SK-N-SH (cell line): ENCODE results near the gene ME1. TPM values are rescaled to one million over a fixed set of nuclear protein-coding genes. Genes with fewer than 3 reads are reported as not detected.

ENCODE experiments used
- CTCF ChIA-PET: fragments of 300-600, 350-600 bp; formaldehyde crosslinking; extraction: SDS; loops from one replicate; lab custom pipeline; 2021; lab: Yijun Ruan, JAX
- POLR2A ChIA-PET: fragments of 350-600 bp; sonication (Branson Sonifier 250); formaldehyde crosslinking; extraction: SDS; loops from one replicate; lab custom pipeline; 2020; ENCODE audit warnings: antibody characterized with exemption, inconsistent platforms; lab: Yijun Ruan, JAX
- DNase-seq: peaks from one replicate; pipeline ENCODE4 v3.0.0; 2012
- H2AFZ ChIP-seq: fragments of 200-600 bp; sonication (generic); 2 replicates; pipeline ENCODE4 v1.8.1; 2016; ENCODE audit warnings: antibody characterized with exemption, mild to moderate bottlenecking, low read depth
- H3F3A ChIP-seq: fragments of 200-600 bp; sonication (generic); replicated peaks from 2 replicates; pipeline ENCODE3; 2016; ENCODE audit warnings: antibody characterized with exemption, mild to moderate bottlenecking; ENCODE audit not compliant: insufficient read depth
- H3K27ac ChIP-seq, 2 experiments: fragments of 200-500 bp in 1 of 2; fragments of 200-600 bp in 1 of 2; sonication (Bioruptor generic) in 1 of 2; sonication (generic), shearing (Covaris generic) in 1 of 2; 2 replicates each; pipeline versions ENCODE4 v1.5.1 to v1.6.1; 2014 to 2016; ENCODE audit warnings: low read depth in 2 of 2, inconsistent platforms in 1 of 2, low read length in 1 of 2, mild to moderate bottlenecking in 1 of 2, mixed read lengths in 1 of 2
- H3K27me3 ChIP-seq: fragments of 200-600 bp; sonication (generic), shearing (Covaris generic); 2 replicates; pipeline ENCODE4 v1.6.1; 2016; ENCODE audit warnings: mixed run types; ENCODE audit not compliant: insufficient read depth
- H3K36me3 ChIP-seq, 2 experiments: fragments of 200-500 bp in 1 of 2; fragments of 200-600 bp in 1 of 2; sonication (Bioruptor generic) in 1 of 2; sonication (generic) in 1 of 2; replicated peaks in 1 of 2; 2 replicates each; pipeline versions ENCODE3 to v1.5.1; 2014 to 2016; ENCODE audit warnings: low read length in 1 of 2, mild to moderate bottlenecking in 1 of 2; ENCODE audit not compliant: insufficient read depth in 2 of 2, control insufficient read depth in 1 of 2
- H3K4me1 ChIP-seq, 2 experiments: fragments of 200-500 bp in 1 of 2; fragments of 200-600 bp in 1 of 2; sonication (Bioruptor generic) in 1 of 2; sonication (generic), shearing (Covaris generic) in 1 of 2; 2 replicates each; pipeline versions ENCODE4 v1.5.1 to v1.6.1; 2014 to 2016; ENCODE audit warnings: low read depth in 1 of 2, low read length in 1 of 2, mixed run types in 1 of 2; ENCODE audit not compliant: insufficient read depth in 2 of 2, control insufficient read depth in 1 of 2
- H3K4me2 ChIP-seq: fragments of 200-600 bp; sonication (generic), shearing (Covaris generic); 2 replicates; pipeline ENCODE4 v1.6.1; 2017; ENCODE audit warnings: mixed run types
- H3K4me3 ChIP-seq, 2 experiments: fragments of 200-500 bp in 1 of 2; fragments of 200-600 bp in 1 of 2; sonication (Bioruptor generic) in 1 of 2; sonication (generic), shearing (Covaris generic) in 1 of 2; 2 replicates each; pipeline versions ENCODE4 v1.5.1 to v1.8.1; 2014 to 2016; ENCODE audit warnings: low read depth in 2 of 2, inconsistent platforms in 1 of 2, low read length in 1 of 2, mild to moderate bottlenecking in 1 of 2, mixed read lengths in 1 of 2, moderate library complexity in 1 of 2
- H3K79me2 ChIP-seq: fragments of 200-600 bp; sonication (generic); 2 replicates; pipeline ENCODE4 v1.8.1; 2017; ENCODE audit warnings: mild to moderate bottlenecking; ENCODE audit not compliant: insufficient read depth
- H3K9ac ChIP-seq: fragments of 200-600 bp; sonication (generic); 2 replicates; pipeline ENCODE4 v1.6.1; 2017; ENCODE audit warnings: mixed run types
- H3K9me2 ChIP-seq: fragments of 200-600 bp; sonication (generic); 2 replicates; pipeline ENCODE4 v1.6.1; 2017; ENCODE audit warnings: mixed run types
- H3K9me3 ChIP-seq: fragments of 200-600 bp; sonication (generic); 2 replicates; pipeline ENCODE4 v1.6.1; 2017; ENCODE audit warnings: mixed run types, mild to moderate bottlenecking, moderate library complexity
- H4K20me1 ChIP-seq: fragments of 200-600 bp; sonication (generic); 2 replicates; pipeline ENCODE4 v1.6.1; 2017; ENCODE audit warnings: mild to moderate bottlenecking, mixed run types; ENCODE audit not compliant: insufficient read depth
- CHD2 ChIP-seq: fragments of 150-350 bp; IDR thresholded peaks from 2 replicates; pipeline ENCODE4 v1.6.1; 2018; ENCODE audit warnings: low read length; ENCODE audit not compliant: partially characterized antibody
- EP300 ChIP-seq, 2 experiments: IDR thresholded peaks; 2 replicates each; pipeline versions ENCODE4 v1.4.0 to v1.6.1; 2012; ENCODE audit warnings: borderline replicate concordance in 1 of 2, low read depth in 1 of 2, low read length in 1 of 2
- EZH2phosphoT487 ChIP-seq: fragments of 200-600 bp; sonication (generic); IDR thresholded peaks from 2 replicates; pipeline ENCODE4 v1.6.1; 2017; ENCODE audit warnings: low read depth, mixed run types, mild to moderate bottlenecking, antibody characterized with exemption, moderate library complexity, borderline replicate concordance
- FOSL2 ChIP-seq: IDR thresholded peaks from 2 replicates; pipeline ENCODE4 v1.4.0; 2012; ENCODE audit warnings: low read depth, mild to moderate bottlenecking, moderate library complexity, borderline replicate concordance
- FOXM1 ChIP-seq: IDR thresholded peaks from 2 replicates; pipeline ENCODE4 v1.4.0; 2012; ENCODE audit warnings: low read depth, mild to moderate bottlenecking
- GABPA ChIP-seq: IDR thresholded peaks from 2 replicates; pipeline ENCODE4 v1.4.0; 2012; ENCODE audit warnings: low read depth, mild to moderate bottlenecking
- GATA2 ChIP-seq: sonication (generic); formaldehyde crosslinking; IDR thresholded peaks from 2 replicates; pipeline ENCODE4 v1.5.0; 2020; ENCODE audit warnings: mild to moderate bottlenecking, missing genetic modification reagents
- IRF3 ChIP-seq: fragments of 150-350 bp; IDR thresholded peaks from 2 replicates; pipeline ENCODE4 v1.6.1; 2016; ENCODE audit warnings: mild to moderate bottlenecking, low read depth, low read length
- JUND ChIP-seq: IDR thresholded peaks from 2 replicates; pipeline ENCODE4 v1.4.0; 2012
- MAX ChIP-seq: IDR thresholded peaks from 2 replicates; pipeline ENCODE4 v1.4.0; 2012; ENCODE audit warnings: low read depth
- MXI1 ChIP-seq: IDR thresholded peaks from 2 replicates; pipeline ENCODE4 v1.6.1; 2012; ENCODE audit warnings: mild to moderate bottlenecking, low read depth, low read length, improper control_type of control experiment
- NFIC ChIP-seq: IDR thresholded peaks from 2 replicates; pipeline ENCODE4 v1.4.0; 2012; ENCODE audit warnings: borderline replicate concordance
- RCOR1 ChIP-seq: fragments of 150-350 bp; IDR thresholded peaks from 2 replicates; pipeline ENCODE4 v1.6.1; 2017; ENCODE audit warnings: antibody characterized with exemption, low read length
- REST ChIP-seq: IDR thresholded peaks from 2 replicates; pipeline ENCODE4 v1.6.1; 2012; ENCODE audit warnings: mild to moderate bottlenecking, low read depth, low read length, moderate library complexity
- RFX5 ChIP-seq: IDR thresholded peaks from 2 replicates; pipeline ENCODE4 v1.6.1; 2012; ENCODE audit warnings: mild to moderate bottlenecking, improper control_type of control experiment, low read length
- SIN3A ChIP-seq: IDR thresholded peaks from 2 replicates; pipeline ENCODE4 v1.6.1; 2012; ENCODE audit warnings: low read depth, mild to moderate bottlenecking, low read length, moderate library complexity, borderline replicate concordance
- SMC3 ChIP-seq: IDR thresholded peaks from 2 replicates; pipeline ENCODE4 v1.6.1; 2012; ENCODE audit warnings: low read depth, low read length, improper control_type of control experiment
- TAF1 ChIP-seq: IDR thresholded peaks from 2 replicates; pipeline ENCODE4 v1.6.1; 2012; ENCODE audit warnings: low read depth, mild to moderate bottlenecking, low read length, moderate library complexity, borderline replicate concordance
- TCF12 ChIP-seq: IDR thresholded peaks from 2 replicates; pipeline ENCODE4 v1.4.0; 2012
- TEAD4 ChIP-seq: IDR thresholded peaks from 2 replicates; pipeline ENCODE4 v1.4.0; 2012; ENCODE audit warnings: mild to moderate bottlenecking, borderline replicate concordance; ENCODE audit not compliant: insufficient read depth
- USF1 ChIP-seq: IDR thresholded peaks from 2 replicates; pipeline ENCODE4 v1.4.0; 2012; ENCODE audit warnings: low read depth, borderline replicate concordance
- WGBS: methylation state at CpG from one replicate; pipeline ENCODE4 v1.1.6; 2017; ENCODE audit warnings: low lambda C conversion rate; 5-methylcytosine and 5-hydroxymethylcytosine counted together
- polyA plus RNA-seq, 3 experiments: library from polyadenylated mRNA; depleted of rRNA; stranded (reverse); fragments of >200 nt; gene quantifications; 2 replicates each; pipeline ENCODE4 v1.2.3, GENCODE V29; 2012

The ME1 gene
- polyA plus RNA-seq, 1 of the 3 experiments (the other 2 are of a cell fraction), result 4.9 TPM

GRCh38 chr6:83182114-83182513 lies 248.7 kb downstream of the ME1 start:
- no peak overlapping the region for H3K9ac ChIP-seq
- H3K36me3 ChIP-seq, result peaks cover 83% of the 10 kb centered on the region in 2 experiments
- CTCF ChIA-PET, result no interaction called here

GRCh38 chr6:83180426-83180950 lies 250.4 kb downstream of the ME1 start:
- Histone ChIP-seq H4K20me1 (peaks cover 6% of the 10 kb centered on the region; the same call in 1 of the 2 replicates), H3K36me3 (peaks cover 81 to 83% of the 10 kb centered on the region in 2 experiments), H3F3A (peaks cover 33% of the 10 kb centered on the region), H3K9me2 (no peaks in the 10 kb centered on the region), H3K4me3 (no peak overlapping the region), H3K9me3 (no peaks in the 10 kb centered on the region), H3K4me2 (no peak overlapping the region), H3K9ac (no peak overlapping the region), H3K27ac (no peak overlapping the region), H3K4me1 (peaks cover 2 to 21% of the 10 kb centered on the region in 2 experiments; a peak in 3 of 4 replicates), H3K79me2 (peaks cover 30% of the 10 kb centered on the region), H3K27me3 (no peaks in the 10 kb centered on the region), H2AFZ (no peak overlapping the region)
- POLR2A ChIA-PET, result no interaction called here
- no peak for DNase-seq
- CTCF ChIA-PET, result interaction anchor here (0.7 to 2.9 kb wide), 4 partner anchors 13 to 113 kb away, joined by 3 to 14 read pairs (median 3); partner anchors contain the start of gene DOP1A
- TF ChIP-seq TCF12, result no peak
- no peak for TF ChIP-seq USF1
- no peak for TF ChIP-seq FOXM1
- TF ChIP-seq FOSL2, result no peak
- TF ChIP-seq SMC3, result no peak
- TF ChIP-seq TAF1, result no peak
- no peak for TF ChIP-seq GABPA
- TF ChIP-seq EZH2phosphoT487, result no peak
- TF ChIP-seq MAX, result no peak
- no peak for TF ChIP-seq CHD2
- no peak for TF ChIP-seq TEAD4
- TF ChIP-seq EP300 (IDR thresholded peaks at IDR 0.05; ENCODE audit: borderline replicate concordance in 1 of 2, low read depth in 1 of 2, low read length in 1 of 2), result no peak
- TF ChIP-seq RCOR1, result no peak
- TF ChIP-seq REST, result no peak

More at GRCh38 chr6:83182114-83182513, 248.7 kb downstream of the ME1 start:
- H4K20me1 ChIP-seq, result peaks cover 6% of the 10 kb centered on the region; the same call in 1 of the 2 replicates
- H3K4me1 ChIP-seq, result peaks cover 0 to 21% of the 10 kb centered on the region in 2 experiments; a peak in 2 of 4 replicates
- no peaks in the 10 kb centered on the region for H3K9me2 ChIP-seq
- H3F3A ChIP-seq, result peaks cover 33% of the 10 kb centered on the region
- POLR2A ChIA-PET, result no interaction called here
- no peaks in the 10 kb centered on the region for H3K27me3 ChIP-seq
- no peak overlapping the region for H3K4me2 ChIP-seq
- peaks cover 45% of the 10 kb centered on the region for H3K79me2 ChIP-seq
- no peak overlapping the region for H3K4me3 ChIP-seq
- WGBS, result 81% methylated on average over 1 of the region's 1 CpG
- no peaks in the 10 kb centered on the region for H3K9me3 ChIP-seq
- H2AFZ ChIP-seq, result no peak overlapping the region
- TF ChIP-seq USF1, result no peak
- TF ChIP-seq SIN3A, result no peak
- no peak for TF ChIP-seq RCOR1
- TF ChIP-seq IRF3, result no peak
- TF ChIP-seq RFX5, result no peak
- no peak for TF ChIP-seq MXI1
- no peak for TF ChIP-seq TAF1
- no peak for TF ChIP-seq NFIC
- TF ChIP-seq GATA2 (CRISPR knock-in tag), result no peak
- no peak for TF ChIP-seq JUND
- H3K27ac ChIP-seq, result peak overlapping the region in 1 of 2 experiments; percentile 90; a peak in 1 of 4 replicates
- DNase-seq, result no peak
